Loucy (cell line): ENCODE data around the gene SEC61B.

Experiments used
- H2AFZ ChIP-seq: fragments of 200-600 bp; sonication (generic); 2 replicates; pipeline ENCODE4 v1.6.0; 2016; ENCODE audit warnings: antibody characterized with exemption, mild to moderate bottlenecking, low read length, moderate library complexity
- H3F3A ChIP-seq: fragments of 200-600 bp; 2 replicates; pipeline ENCODE4 v1.6.0; 2016; ENCODE audit warnings: antibody characterized with exemption, low read depth, mild to moderate bottlenecking
- H3K27me3 ChIP-seq: fragments of 200-600 bp; sonication (generic); 2 replicates; pipeline ENCODE4 v1.6.1; 2014; ENCODE audit warnings: low read length, mild to moderate bottlenecking; ENCODE audit not compliant: insufficient read depth, poor library complexity, severe bottlenecking
- H3K36me3 ChIP-seq: fragments of 200-600 bp; sonication (generic); 2 replicates; pipeline ENCODE4 v1.6.1; 2016; ENCODE audit warnings: low read length; ENCODE audit not compliant: insufficient read depth
- H3K4me1 ChIP-seq: fragments of 200-600 bp; sonication (generic); 2 replicates; pipeline ENCODE4 v1.5.1; 2014; ENCODE audit warnings: low read length, mild to moderate bottlenecking; ENCODE audit not compliant: insufficient read depth, poor library complexity, severe bottlenecking
- H3K4me2 ChIP-seq: fragments of 200-600 bp; sonication (generic); 2 replicates; pipeline ENCODE4 v1.6.0; 2014; ENCODE audit warnings: antibody characterized with exemption, low read length, low read depth, mild to moderate bottlenecking; ENCODE audit not compliant: poor library complexity, severe bottlenecking
- H3K4me3 ChIP-seq: fragments of 200-600 bp; sonication (generic); 2 replicates; pipeline ENCODE4 v1.5.1; 2014; ENCODE audit warnings: low read length, mild to moderate bottlenecking, mixed read lengths; ENCODE audit not compliant: poor library complexity, severe bottlenecking
- H3K79me2 ChIP-seq: fragments of 200-600 bp; sonication (generic); 2 replicates; pipeline ENCODE4 v1.6.1; 2014; ENCODE audit warnings: low read length; ENCODE audit not compliant: insufficient read depth
- H3K9ac ChIP-seq: fragments of 200-600 bp; sonication (generic); 2 replicates; pipeline ENCODE4 v1.6.0; 2014; ENCODE audit warnings: mild to moderate bottlenecking, low read depth, low read length, moderate library complexity; ENCODE audit not compliant: poor library complexity, severe bottlenecking
- H3K9me2 ChIP-seq: fragments of 200-600 bp; sonication (generic); replicated peaks from 2 replicates; pipeline ENCODE4 v1.6.1; 2016; ENCODE audit warnings: low read depth, low read length, mixed read lengths
- H3K9me3 ChIP-seq: fragments of 200-600 bp; sonication (generic); 2 replicates; pipeline ENCODE4 v1.6.1; 2014; ENCODE audit warnings: mild to moderate bottlenecking, antibody characterized with exemption, low read length, low read depth; ENCODE audit not compliant: insufficient read depth
- H4K20me1 ChIP-seq: fragments of 200-600 bp; sonication (generic); 2 replicates; pipeline ENCODE4 v1.6.0; 2014; ENCODE audit warnings: antibody characterized with exemption, low read length, mild to moderate bottlenecking; ENCODE audit not compliant: insufficient read depth, poor library complexity, severe bottlenecking
- CTCF ChIP-seq: fragments of 200-600 bp; sonication (generic); conservative IDR thresholded peaks from 2 replicates; pipeline ENCODE4 v1.5.1; 2014; ENCODE audit warnings: mild to moderate bottlenecking, antibody characterized with exemption, low read length
- EZH2phosphoT487 ChIP-seq: fragments of 200-600 bp; IDR thresholded peaks from 2 replicates; pipeline ENCODE4 v1.6.1; 2018; ENCODE audit warnings: antibody characterized with exemption, mild to moderate bottlenecking, moderate library complexity, borderline replicate concordance

The SEC61B gene

DNA sequence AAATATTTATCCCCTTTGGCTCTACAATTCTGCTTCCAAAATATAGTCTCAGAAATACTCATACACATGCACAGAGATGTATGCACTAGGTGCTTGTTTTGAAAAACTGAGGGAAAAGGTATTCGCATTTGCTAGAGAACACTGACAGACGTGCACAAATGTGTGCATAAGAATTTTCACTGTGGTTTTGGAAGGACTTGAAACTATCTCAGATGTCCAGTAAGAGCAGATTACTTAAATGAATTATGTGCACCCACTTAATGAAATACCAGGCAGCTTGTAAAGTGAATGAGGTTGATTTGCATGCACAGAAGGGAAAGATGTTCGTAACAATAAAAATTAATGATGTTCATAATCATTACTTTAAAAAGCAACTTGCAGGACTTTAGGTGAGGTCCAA lies 48.4 kb downstream of the SEC61B start:
- TF ChIP-seq CTCF (no peak), EZH2phosphoT487 (no peak)

DNA sequence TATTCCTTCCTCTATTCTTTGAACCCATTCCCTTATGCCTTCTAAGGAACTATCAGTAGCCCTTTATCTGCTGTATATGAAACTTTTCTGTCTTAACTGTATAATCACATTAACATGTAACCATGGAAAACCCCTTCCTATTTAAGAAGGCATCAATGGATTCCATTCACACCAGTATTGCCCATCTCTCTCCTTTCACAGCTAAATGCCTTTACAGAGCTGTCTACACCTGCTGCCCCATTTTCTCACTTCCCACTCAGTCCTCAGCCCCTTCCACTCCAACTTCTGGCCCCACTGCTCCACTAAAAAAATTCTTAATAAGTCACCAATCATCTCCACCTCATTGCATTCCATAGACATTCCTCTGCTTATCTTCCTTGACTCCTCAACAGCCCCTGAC lies 50.8 kb downstream of the SEC61B start:
- no peaks in the 10 kb centered on the region for H3K9me3 ChIP-seq
- H2AFZ ChIP-seq = no peak overlapping the region
- no peak overlapping the region for H3K4me2 ChIP-seq
- no peaks in the 10 kb centered on the region for H3K36me3 ChIP-seq
- H3K4me3 ChIP-seq = no peak overlapping the region
- H3F3A ChIP-seq = no peaks in the 10 kb centered on the region
- H3K4me1 ChIP-seq = no peaks in the 10 kb centered on the region
- no peaks in the 10 kb centered on the region for H3K27me3 ChIP-seq
- TF ChIP-seq EZH2phosphoT487 (no peak), CTCF (no peak)
- H3K9me2 ChIP-seq = no peaks in the 10 kb centered on the region
- no peaks in the 10 kb centered on the region for H3K79me2 ChIP-seq
- H4K20me1 ChIP-seq = no peaks in the 10 kb centered on the region
- H3K9ac ChIP-seq = no peak overlapping the region

More for the DNA sequence above, 48.4 kb downstream of the SEC61B start:
- Histone ChIP-seq H4K20me1 (no peaks in the 10 kb centered on the region), H3K4me3 (no peak overlapping the region), H3K79me2 (no peaks in the 10 kb centered on the region), H3K27me3 (no peaks in the 10 kb centered on the region), H3K4me1 (peaks cover 5% of the 10 kb centered on the region), H3K9me3 (no peaks in the 10 kb centered on the region), H3K36me3 (no peaks in the 10 kb centered on the region), H3F3A (no peaks in the 10 kb centered on the region), H3K4me2 (no peak overlapping the region), H3K9me2 (no peaks in the 10 kb centered on the region), H2AFZ (no peak overlapping the region), H3K9ac (no peak overlapping the region)

DNA sequence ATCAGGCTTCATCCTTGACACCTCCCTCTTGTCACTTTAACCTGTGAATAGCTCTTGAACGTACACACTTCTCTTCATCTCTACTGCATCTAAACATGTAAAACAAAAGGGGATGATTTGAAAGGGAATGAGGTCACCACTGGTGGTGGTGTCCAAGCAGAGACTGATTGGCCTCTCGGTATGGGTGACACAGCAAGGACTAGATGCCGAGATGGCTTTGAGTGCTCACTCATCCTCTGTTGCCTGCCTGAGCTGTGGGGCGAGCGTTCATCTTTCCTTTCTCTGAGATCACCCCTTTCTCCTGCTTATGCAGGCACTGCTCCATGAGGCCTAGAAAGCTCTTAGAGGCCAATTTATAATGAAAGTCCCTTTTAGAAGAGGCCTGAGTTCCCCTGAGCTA lies 51.9 kb downstream of the SEC61B start:
- H3K4me1 ChIP-seq = no peaks in the 10 kb centered on the region
- TF ChIP-seq CTCF (no peak), EZH2phosphoT487 (no peak)
- no peaks in the 10 kb centered on the region for H3K9me3 ChIP-seq
- H4K20me1 ChIP-seq = no peaks in the 10 kb centered on the region
- H3K9ac ChIP-seq = no peak overlapping the region
- H2AFZ ChIP-seq = no peak overlapping the region; the same call in 1 of the 2 replicates
- H3K4me2 ChIP-seq = no peak overlapping the region
- H3K27me3 ChIP-seq = no peaks in the 10 kb centered on the region
- H3K36me3 ChIP-seq = no peaks in the 10 kb centered on the region
- no peaks in the 10 kb centered on the region for H3K9me2 ChIP-seq
- H3K79me2 ChIP-seq = no peaks in the 10 kb centered on the region
- no peaks in the 10 kb centered on the region for H3F3A ChIP-seq
- H3K4me3 ChIP-seq = no peak overlapping the region
